H9 (cell line): Measurements from ENCODE around the gene WWC2. TPM values are rescaled to one million over a fixed set of nuclear protein-coding genes. Genes with fewer than 3 reads are reported as not detected.

Experiments used
- DNase-seq: peaks from one replicate; pipeline ENCODE4 v3.0.0-alpha.2; 2017
- H2AFZ ChIP-seq: one replicate; pipeline ENCODE4 v1.6.1; 2013; ENCODE audit warnings: mild to moderate bottlenecking, low read length, control low read depth, moderate library complexity
- H2AK5ac ChIP-seq: 2 replicates; pipeline ENCODE4 v1.6.1; 2013; ENCODE audit warnings: low read length, control low read depth, mixed read lengths; ENCODE audit not compliant: insufficient read length
- H2BK120ac ChIP-seq: one replicate; pipeline ENCODE4 v1.6.1; 2013; ENCODE audit warnings: low read depth, mild to moderate bottlenecking, low read length, control low read depth, inconsistent platforms; ENCODE audit not compliant: poor library complexity, severe bottlenecking
- H2BK12ac ChIP-seq: 2 replicates; pipeline ENCODE4 v1.6.1; 2013; ENCODE audit warnings: low read length, control low read depth, mixed read lengths, low read depth; ENCODE audit not compliant: insufficient read length
- H2BK15ac ChIP-seq: 2 replicates; pipeline ENCODE4 v1.6.1; 2013; ENCODE audit warnings: low read depth, low read length, control low read depth
- H2BK20ac ChIP-seq: one replicate; pipeline ENCODE4 v1.6.1; 2013; ENCODE audit warnings: low read depth, mild to moderate bottlenecking, low read length, control low read depth, inconsistent platforms; ENCODE audit not compliant: poor library complexity, severe bottlenecking
- H2BK5ac ChIP-seq: 2 replicates; pipeline ENCODE4 v1.6.1; 2013; ENCODE audit warnings: low read length, control low read depth, mixed read lengths; ENCODE audit not compliant: insufficient read length
- H3K14ac ChIP-seq: 2 replicates; pipeline ENCODE4 v1.6.1; 2013; ENCODE audit warnings: low read length, control low read depth; ENCODE audit not compliant: insufficient read depth
- H3K18ac ChIP-seq: 2 replicates; pipeline ENCODE4 v1.6.1; 2013; ENCODE audit warnings: low read depth, mild to moderate bottlenecking, mixed read lengths, low read length, control low read depth; ENCODE audit not compliant: insufficient read length
- H3K23ac ChIP-seq: 2 replicates; pipeline ENCODE4 v1.6.1; 2013; ENCODE audit warnings: low read length, control low read depth, mixed read lengths, low read depth; ENCODE audit not compliant: insufficient read length
- H3K23me2 ChIP-seq: 2 replicates; pipeline ENCODE4 v1.6.1; 2013; ENCODE audit warnings: low read depth, mild to moderate bottlenecking, mixed read lengths, low read length, control low read depth; ENCODE audit not compliant: insufficient read length, poor library complexity, severe bottlenecking
- H3K27ac ChIP-seq: 2 replicates; pipeline ENCODE4 v1.5.1; 2013; ENCODE audit warnings: low read length, control low read depth, mixed read lengths, low read depth; ENCODE audit not compliant: insufficient read length
- H3K27me3 ChIP-seq: 2 replicates; pipeline ENCODE4 v1.6.1; 2013; ENCODE audit warnings: low read length, control low read depth, inconsistent platforms; ENCODE audit not compliant: insufficient read depth
- H3K4ac ChIP-seq: 2 replicates; pipeline ENCODE4 v1.6.1; 2013; ENCODE audit warnings: low read depth, mild to moderate bottlenecking, control low read depth, inconsistent platforms, low read length, moderate library complexity
- H3K4me1 ChIP-seq: 2 replicates; pipeline ENCODE4 v1.6.1; 2013; ENCODE audit warnings: low read length, control low read depth, inconsistent platforms; ENCODE audit not compliant: insufficient read depth
- H3K4me2 ChIP-seq: 2 replicates; pipeline ENCODE4 v1.6.1; 2013; ENCODE audit warnings: low read length, control low read depth, mixed read lengths; ENCODE audit not compliant: insufficient read length, insufficient read depth
- H3K56ac ChIP-seq: 2 replicates; pipeline ENCODE4 v1.6.1; 2013; ENCODE audit warnings: low read depth, mild to moderate bottlenecking, mixed read lengths, low read length, control low read depth; ENCODE audit not compliant: insufficient read length
- H3K79me1 ChIP-seq: 2 replicates; pipeline ENCODE4 v1.6.1; 2013; ENCODE audit warnings: low read depth, mild to moderate bottlenecking, moderate library complexity, low read length, control low read depth, inconsistent platforms; ENCODE audit not compliant: insufficient read depth, poor library complexity, severe bottlenecking
- H3K79me2 ChIP-seq: 2 replicates; pipeline ENCODE4 v1.6.1; 2013; ENCODE audit warnings: low read length, control low read depth, inconsistent platforms; ENCODE audit not compliant: insufficient read depth
- H3K9ac ChIP-seq: 2 replicates; pipeline ENCODE4 v1.6.1; 2013; ENCODE audit warnings: low read length, control low read depth, mixed read lengths; ENCODE audit not compliant: insufficient read length; ENCODE audit errors: extremely low read depth
- H3K9me3 ChIP-seq: one replicate; pipeline ENCODE4 v1.6.1; 2013; ENCODE audit warnings: low read depth, low read length, inconsistent platforms; ENCODE audit not compliant: control insufficient read depth
- H3T11ph ChIP-seq: one replicate; pipeline ENCODE4 v1.6.1; 2013; ENCODE audit warnings: mild to moderate bottlenecking, low read length, control low read depth, inconsistent platforms
- H4K20me1 ChIP-seq: one replicate; pipeline ENCODE4 v1.6.1; 2013; ENCODE audit not compliant: control insufficient read depth, insufficient read length, insufficient read depth
- H4K5ac ChIP-seq: 2 replicates; pipeline ENCODE4 v1.6.1; 2013; ENCODE audit warnings: low read depth, mild to moderate bottlenecking, mixed read lengths, low read length, control low read depth; ENCODE audit not compliant: insufficient read length
- H4K8ac ChIP-seq: replicated peaks from 2 replicates; pipeline ENCODE4 v1.6.1; 2013; ENCODE audit warnings: low read length, control low read depth, mixed read lengths, low read depth; ENCODE audit not compliant: insufficient read length
- H4K91ac ChIP-seq: 2 replicates; pipeline ENCODE4 v1.6.1; 2013; ENCODE audit warnings: low read depth, mild to moderate bottlenecking, moderate library complexity, mixed read lengths, low read length, control low read depth; ENCODE audit not compliant: insufficient read length
- H3K27ac Mint-ChIP-seq, 3 experiments: 2 replicates in 2 of 3; 3 replicates in 1 of 3; pipeline ENCODE4 v1.8.0; 2020 to 2021; ENCODE audit warnings: mixed read lengths in 3 of 3, mild to moderate bottlenecking in 1 of 3, moderate library complexity in 1 of 3
- H3K27me3 Mint-ChIP-seq: 2 replicates; pipeline ENCODE4 v1.8.0; 2021; ENCODE audit warnings: low read depth, mild to moderate bottlenecking, moderate library complexity, mixed read lengths
- H3K36me3 Mint-ChIP-seq, 3 experiments: 2 replicates in 2 of 3; 3 replicates in 1 of 3; pipeline ENCODE4 v1.8.0; 2020 to 2021; ENCODE audit warnings: low read depth in 3 of 3, mixed read lengths in 3 of 3; ENCODE audit not compliant: insufficient read depth in 1 of 3
- H3K4me1 Mint-ChIP-seq, 2 experiments: 2 replicates each; pipeline ENCODE4 v1.8.0; 2020; ENCODE audit warnings: mixed read lengths in 2 of 2
- H3K4me3 Mint-ChIP-seq, 2 experiments: 2 replicates in 1 of 2; 3 replicates in 1 of 2; pipeline ENCODE4 v1.8.0; 2020 to 2021; ENCODE audit warnings: mild to moderate bottlenecking in 2 of 2, mixed read lengths in 2 of 2, moderate library complexity in 1 of 2
- H3K9me3 Mint-ChIP-seq, 2 experiments: 2 replicates in 1 of 2; 3 replicates in 1 of 2; pipeline ENCODE4 v1.8.0; 2020; ENCODE audit warnings: mild to moderate bottlenecking in 2 of 2, mixed read lengths in 2 of 2, moderate library complexity in 1 of 2
- WGBS: extraction: QIAGEN DNeasy Blood & Tissue Kit; methylation state at CpG from one replicate; pipeline ENCODE4 v1.1.7; 2013; ENCODE audit warnings: missing lambda C conversion rate, low lambda C conversion rate, mixed read lengths; ENCODE audit not compliant: insufficient read length; ENCODE audit errors: extremely low coverage; 5-methylcytosine and 5-hydroxymethylcytosine counted together
- total RNA-seq: library from RNA; stranded (reverse); gene quantifications from 2 replicates; pipeline ENCODE4 v1.2.1, GENCODE V29; 2021
- TF ChIP-seq, protein P1 (sequence below): fragments of 200-600 bp; sonication (generic); conservative IDR thresholded peaks from 3 replicates; pipeline ENCODE4 v1.8.0; 2021; ENCODE audit warnings: antibody characterized with exemption, mild to moderate bottlenecking

Gene WWC2
- total RNA-seq, 1 experiment from 2014 or later: 106 TPM

DNA sequence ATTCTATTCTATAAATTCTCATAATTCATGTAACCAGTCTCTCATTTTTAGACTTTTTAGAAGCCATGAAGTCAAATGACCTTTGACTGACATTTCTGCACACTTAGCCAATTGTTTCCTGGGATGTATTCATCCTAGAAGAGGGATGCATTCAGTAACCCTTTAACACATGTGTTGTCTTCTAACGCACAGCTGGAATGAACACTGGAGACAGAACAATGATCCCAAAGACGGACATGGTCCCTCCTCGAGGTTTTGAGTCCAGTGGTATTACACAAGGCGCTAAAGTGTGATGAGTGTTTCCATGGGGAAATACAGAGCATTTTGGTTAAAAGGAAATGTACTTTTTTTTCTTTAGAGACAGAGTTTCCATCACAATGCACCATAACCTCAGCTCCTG is 263.0 kb downstream of the WWC2 start:
- Histone ChIP-seq H2BK20ac (no peak overlapping the region), H3K27ac (no peak overlapping the region), H2AK5ac (no peak overlapping the region), H3K79me1 (no peaks in the 10 kb centered on the region), H3K9me3 (no peaks in the 10 kb centered on the region), H3K4ac (no peak overlapping the region), H4K91ac (no peak overlapping the region), H3K18ac (no peak overlapping the region), H3K23ac (no peak overlapping the region), H3K23me2 (no peaks in the 10 kb centered on the region), H3K27me3 (no peaks in the 10 kb centered on the region), H3K4me2 (no peak overlapping the region), H3K4me1 (no peaks in the 10 kb centered on the region), H2BK120ac (no peak overlapping the region), H2AFZ (no peak overlapping the region), H3K14ac (no peak overlapping the region), H2BK15ac (no peak overlapping the region), H2BK5ac (no peak overlapping the region), H4K5ac (no peak overlapping the region), H3K9ac (no peak overlapping the region), H3T11ph (no peak overlapping the region), H2BK12ac (no peak overlapping the region), H4K8ac (no peak overlapping the region), H4K20me1 (no peaks in the 10 kb centered on the region), H3K79me2 (no peaks in the 10 kb centered on the region), H3K56ac (no peak overlapping the region)
- Mint-ChIP-seq H3K27me3 (no peaks in the 10 kb centered on the region; the same call in 1 of the 2 replicates), H3K36me3 (no peaks in the 10 kb centered on the region), H3K4me3 (no peak overlapping the region), H3K4me1 (peaks cover 17 to 19% of the 10 kb centered on the region in 2 experiments), H3K9me3 (0 out of 5 replicates have a peak, but pooled peaks cover 0 to 2% of the 10 kb centered on the region in 2 experiments), H3K27ac (no peak overlapping the region)
- DNase-seq: no peak
- TF ChIP-seq, protein P1, sequence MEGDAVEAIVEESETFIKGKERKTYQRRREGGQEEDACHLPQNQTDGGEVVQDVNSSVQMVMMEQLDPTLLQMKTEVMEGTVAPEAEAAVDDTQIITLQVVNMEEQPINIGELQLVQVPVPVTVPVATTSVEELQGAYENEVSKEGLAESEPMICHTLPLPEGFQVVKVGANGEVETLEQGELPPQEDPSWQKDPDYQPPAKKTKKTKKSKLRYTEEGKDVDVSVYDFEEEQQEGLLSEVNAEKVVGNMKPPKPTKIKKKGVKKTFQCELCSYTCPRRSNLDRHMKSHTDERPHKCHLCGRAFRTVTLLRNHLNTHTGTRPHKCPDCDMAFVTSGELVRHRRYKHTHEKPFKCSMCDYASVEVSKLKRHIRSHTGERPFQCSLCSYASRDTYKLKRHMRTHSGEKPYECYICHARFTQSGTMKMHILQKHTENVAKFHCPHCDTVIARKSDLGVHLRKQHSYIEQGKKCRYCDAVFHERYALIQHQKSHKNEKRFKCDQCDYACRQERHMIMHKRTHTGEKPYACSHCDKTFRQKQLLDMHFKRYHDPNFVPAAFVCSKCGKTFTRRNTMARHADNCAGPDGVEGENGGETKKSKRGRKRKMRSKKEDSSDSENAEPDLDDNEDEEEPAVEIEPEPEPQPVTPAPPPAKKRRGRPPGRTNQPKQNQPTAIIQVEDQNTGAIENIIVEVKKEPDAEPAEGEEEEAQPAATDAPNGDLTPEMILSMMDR: no peak
- no CpG with 5 or more reads among the region's 4 CpGs for WGBS
